Type B pancreatic cell (in vitro differentiated cells): ENCODE data around the gene MEPCE. TPM values are rescaled to one million over a fixed set of nuclear protein-coding genes. Genes with fewer than 3 reads are reported as not detected.
A peak's percentile ranks its signal among the peaks of the same experiment; 100 is the strongest.

Experiments
- DNase-seq: peaks from one replicate; pipeline ENCODE4 v3.0.0; 2021; ENCODE audit warnings: mixed read lengths; ENCODE audit not compliant: unreplicated experiment; ENCODE audit errors: extremely low spot score
- H3K27ac Mint-ChIP-seq: 2 replicates; pipeline ENCODE4 v1.8.0; 2021; ENCODE audit warnings: mild to moderate bottlenecking, mixed read lengths
- H3K27me3 Mint-ChIP-seq: 2 replicates; pipeline ENCODE4 v1.8.0; 2021; ENCODE audit warnings: mixed read lengths
- H3K36me3 Mint-ChIP-seq: 2 replicates; pipeline ENCODE4 v1.8.0; 2021; ENCODE audit warnings: mixed read lengths
- H3K4me1 Mint-ChIP-seq: one replicate; pipeline ENCODE4 v1.8.0; 2021; ENCODE audit warnings: mixed read lengths; ENCODE audit not compliant: unreplicated experiment
- H3K4me3 Mint-ChIP-seq: 2 replicates; pipeline ENCODE4 v1.8.0; 2021; ENCODE audit warnings: mild to moderate bottlenecking, mixed read lengths
- H3K9me3 Mint-ChIP-seq: 2 replicates; pipeline ENCODE4 v1.8.0; 2021; ENCODE audit warnings: mixed read lengths
- CTCF ChIP-seq: fragments of 200-600 bp; sonication (generic); conservative IDR thresholded peaks from 2 replicates; pipeline ENCODE4 v1.5.0; 2021; ENCODE audit warnings: antibody characterized with exemption, mild to moderate bottlenecking
- total RNA-seq: library from RNA; stranded (reverse); gene quantifications from 2 replicates; pipeline ENCODE4 v1.2.1, GENCODE V29; 2021; ENCODE audit warnings: low replicate concordance

Gene MEPCE
- total RNA-seq, 1 donor from 2014 or later: 36.6 TPM

GRCh38 chr7:100464791-100465190 lies 35.2 kb downstream of the MEPCE start:
- no peaks in the 10 kb centered on the region for H3K9me3 Mint-ChIP-seq

GRCh38 chr7:100465299-100465698 lies 35.7 kb downstream of the MEPCE start:
- no peaks in the 10 kb centered on the region for H3K9me3 Mint-ChIP-seq
- no peak overlapping the region for H3K27ac Mint-ChIP-seq
- no peaks in the 10 kb centered on the region for H3K4me1 Mint-ChIP-seq
- H3K36me3 Mint-ChIP-seq: peaks cover 4% of the 10 kb centered on the region
- no peaks in the 10 kb centered on the region for H3K27me3 Mint-ChIP-seq
- no peak for DNase-seq
- no peak for TF ChIP-seq CTCF
- H3K4me3 Mint-ChIP-seq: no peak overlapping the region

More at GRCh38 chr7:100464791-100465190, 35.2 kb downstream of the MEPCE start:
- Mint-ChIP-seq H3K36me3 (peaks cover 4% of the 10 kb centered on the region), H3K27ac (no peak overlapping the region), H3K4me1 (no peaks in the 10 kb centered on the region), H3K4me3 (no peak overlapping the region), H3K27me3 (no peaks in the 10 kb centered on the region)
- no peak for TF ChIP-seq CTCF
- no peak for DNase-seq

- Mint-ChIP-seq H3K27me3 (no peaks in the 10 kb centered on the region), H3K4me1 (no peaks in the 10 kb centered on the region), H3K9me3 (no peaks in the 10 kb centered on the region), H3K4me3 (no peak overlapping the region), H3K36me3 (peaks cover 4% of the 10 kb centered on the region), H3K27ac (no peak overlapping the region)
- no peak for DNase-seq
- TF ChIP-seq CTCF: peak; percentile 71
Measured at GRCh38 chr7:100465702-100466311, 36.2 kb downstream of the MEPCE start.

GRCh38 chr7:100466653-100467605 lies 37.3 kb downstream of the MEPCE start:
- Mint-ChIP-seq H3K9me3 (no peaks in the 10 kb centered on the region), H3K27me3 (no peaks in the 10 kb centered on the region), H3K4me3 (no peak overlapping the region), H3K36me3 (peaks cover 2% of the 10 kb centered on the region), H3K27ac (no peak overlapping the region), H3K4me1 (no peaks in the 10 kb centered on the region)
- DNase-seq: peak; percentile 66
- no peak for TF ChIP-seq CTCF

DNA sequence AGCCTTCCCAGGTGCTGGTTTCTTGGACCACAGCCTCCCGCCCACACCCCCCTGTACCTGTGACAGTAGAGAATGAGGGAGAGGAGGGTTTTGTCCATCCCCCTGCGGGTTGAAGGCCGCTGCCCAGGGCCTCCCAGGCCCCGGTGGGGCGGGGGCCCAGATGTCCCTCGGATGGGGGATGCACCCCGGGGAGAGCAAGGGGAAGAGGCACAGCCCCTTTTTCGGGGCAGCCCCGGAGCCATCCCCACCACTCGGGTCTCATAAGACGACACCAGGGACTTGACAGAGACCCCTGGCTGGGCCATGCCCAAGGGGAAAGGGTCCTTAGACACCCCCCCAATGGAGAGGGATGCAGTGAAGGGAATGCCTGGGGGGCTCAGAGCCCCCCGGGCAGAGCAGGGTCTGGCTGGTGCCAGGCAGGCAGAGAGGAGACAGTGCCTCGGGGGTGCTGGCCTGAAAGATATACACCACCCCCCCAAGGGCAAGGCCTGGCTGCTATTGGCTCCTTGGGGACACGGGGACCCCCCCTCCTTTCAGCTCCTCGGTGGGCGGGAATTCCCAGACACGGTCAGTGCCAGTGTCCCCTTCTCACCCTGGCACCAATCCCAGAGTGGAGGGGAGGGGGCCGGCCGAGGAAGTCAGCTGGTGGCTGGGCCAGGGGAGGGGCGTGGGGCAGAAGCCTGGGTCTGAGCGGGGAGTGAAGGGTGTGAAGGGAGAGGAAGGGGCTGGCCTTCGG lies 38.2 kb downstream of the MEPCE start:
- Mint-ChIP-seq H3K27ac (no peak overlapping the region), H3K4me3 (no peak overlapping the region), H3K27me3 (no peaks in the 10 kb centered on the region), H3K9me3 (no peaks in the 10 kb centered on the region), H3K36me3 (no peaks in the 10 kb centered on the region), H3K4me1 (no peaks in the 10 kb centered on the region)
- no peak for TF ChIP-seq CTCF
- DNase-seq: no peak
